ENCODE measurements around the gene ATP2B2. TPM values are rescaled to one million over a fixed set of nuclear protein-coding genes. Genes with fewer than 3 reads are reported as not detected.

Gene ATP2B2
- total RNA-seq, 3 donors from 2014 or later, result 0.05 TPM; not detected in 2

GRCh38 chr3:10484709-10485108 lies 20.7 kb downstream of the ATP2B2 start:
- DNase-seq (no peak), ATAC-seq (no peak)
- Mint-ChIP-seq H3K9me3 (no peaks in the 10 kb centered on the region), H3K4me3 (no peak overlapping the region), H3K27me3 (ENCODE audit: low read depth) (no peaks in the 10 kb centered on the region), H3K4me1 (ENCODE audit: low read depth) (no peaks in the 10 kb centered on the region), H3K36me3 (ENCODE audit: insufficient read depth) (no peaks in the 10 kb centered on the region)

DNA sequence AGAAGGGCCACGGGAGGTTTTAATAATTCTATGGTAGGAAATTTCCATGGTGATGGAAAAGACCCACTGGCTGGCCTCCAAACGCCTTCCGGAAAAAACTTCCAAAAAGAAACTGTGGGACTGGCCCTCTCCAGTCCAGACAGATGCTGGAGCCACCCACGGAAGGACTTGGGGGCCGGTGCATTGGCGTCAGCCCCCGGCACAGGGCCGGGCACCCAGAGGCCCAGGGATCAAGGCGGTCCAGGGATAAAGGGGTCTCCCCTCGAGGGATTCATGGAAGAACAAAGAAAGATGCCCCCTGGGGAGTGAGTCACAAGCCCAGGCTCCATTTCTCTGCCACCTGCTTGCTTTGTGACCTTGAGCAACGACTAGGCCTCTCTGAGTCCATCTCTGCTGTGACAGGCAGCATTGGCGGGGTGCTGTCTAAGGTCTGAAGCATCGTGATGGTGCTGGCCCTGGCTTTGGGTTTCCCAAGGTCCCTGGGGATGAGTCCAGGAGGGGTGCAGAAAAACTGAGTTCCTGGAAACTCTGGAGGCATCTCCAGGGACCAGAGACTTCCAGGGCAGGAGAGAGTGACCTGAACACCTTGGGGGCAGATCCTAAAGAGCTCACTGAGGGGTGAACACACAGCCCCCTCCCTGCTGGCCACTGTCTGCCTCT lies 21.6 kb downstream of the ATP2B2 start:
- ATAC-seq, result no peak
- Mint-ChIP-seq H3K36me3 (ENCODE audit: insufficient read depth) (no peaks in the 10 kb centered on the region), H3K4me3 (no peak overlapping the region), H3K4me1 (ENCODE audit: low read depth) (no peaks in the 10 kb centered on the region), H3K27me3 (ENCODE audit: low read depth) (no peaks in the 10 kb centered on the region), H3K9me3 (peaks cover 6% of the 10 kb centered on the region)
- DNase-seq, result no peak

DNA sequence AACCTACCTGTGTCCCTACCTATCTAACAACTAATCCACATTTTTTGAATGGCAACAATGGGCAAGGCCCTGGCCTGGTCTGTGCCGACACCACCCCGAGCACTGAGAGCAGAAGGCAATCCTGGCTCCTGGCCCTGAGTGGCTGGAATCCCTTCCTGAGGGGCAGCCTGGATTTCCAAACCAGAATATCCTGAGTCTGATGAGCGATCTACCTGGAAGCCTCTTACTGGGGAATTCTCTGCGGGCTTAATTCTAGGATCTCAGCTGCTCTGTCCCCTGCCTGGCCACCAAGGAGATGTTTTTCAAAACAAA lies 22.1 kb downstream of the ATP2B2 start:
- DNase-seq, result no peak
- H3K4me1 Mint-ChIP-seq (ENCODE audit: low read depth), result no peaks in the 10 kb centered on the region
- H3K36me3 Mint-ChIP-seq (ENCODE audit: insufficient read depth), result no peaks in the 10 kb centered on the region
- no peak for ATAC-seq
- no peaks in the 10 kb centered on the region for H3K27me3 Mint-ChIP-seq (ENCODE audit: low read depth)
- peaks cover 11% of the 10 kb centered on the region for H3K9me3 Mint-ChIP-seq
- H3K4me3 Mint-ChIP-seq, result no peak overlapping the region

DNA sequence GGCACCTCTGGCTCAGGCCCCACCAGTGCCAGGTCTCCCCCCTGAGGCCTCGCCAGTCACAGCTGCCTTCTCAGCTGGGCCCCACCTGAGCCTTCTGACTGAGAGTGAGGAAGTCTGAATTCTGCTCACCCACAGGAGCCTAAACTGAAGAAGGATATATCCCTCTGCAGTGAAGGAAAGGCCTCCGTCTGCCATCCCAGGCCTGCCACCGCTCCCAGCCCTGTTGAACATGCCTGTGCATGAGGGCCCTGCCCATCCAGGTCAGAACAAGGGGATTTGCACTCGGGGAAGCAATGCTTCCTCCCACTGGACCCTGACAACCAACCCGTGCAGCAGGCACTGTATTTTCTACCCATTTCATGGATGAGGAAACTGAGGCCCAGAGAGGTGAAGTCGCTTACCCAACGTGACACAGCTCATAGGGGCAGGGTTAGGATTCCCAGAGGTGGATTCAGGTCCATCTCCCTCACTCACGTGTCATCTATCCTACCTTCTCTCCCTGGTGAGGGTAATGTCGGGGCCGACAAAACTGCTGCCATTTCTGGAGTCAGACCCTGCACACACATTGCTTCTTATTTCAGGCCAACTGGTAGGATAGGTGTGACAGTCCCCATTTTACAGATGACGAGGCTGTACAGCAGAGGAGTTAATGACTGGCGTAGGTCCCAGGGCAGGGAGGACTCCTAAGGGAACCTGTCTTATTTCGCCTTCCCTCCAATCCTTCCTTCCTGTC lies 22.6 kb downstream of the ATP2B2 start:
- DNase-seq, result no peak
- Mint-ChIP-seq H3K36me3 (ENCODE audit: insufficient read depth) (no peaks in the 10 kb centered on the region), H3K9me3 (peaks cover 14% of the 10 kb centered on the region), H3K4me1 (ENCODE audit: low read depth) (no peaks in the 10 kb centered on the region), H3K4me3 (no peak overlapping the region), H3K27me3 (ENCODE audit: low read depth) (no peaks in the 10 kb centered on the region)
- no peak for ATAC-seq

DNA sequence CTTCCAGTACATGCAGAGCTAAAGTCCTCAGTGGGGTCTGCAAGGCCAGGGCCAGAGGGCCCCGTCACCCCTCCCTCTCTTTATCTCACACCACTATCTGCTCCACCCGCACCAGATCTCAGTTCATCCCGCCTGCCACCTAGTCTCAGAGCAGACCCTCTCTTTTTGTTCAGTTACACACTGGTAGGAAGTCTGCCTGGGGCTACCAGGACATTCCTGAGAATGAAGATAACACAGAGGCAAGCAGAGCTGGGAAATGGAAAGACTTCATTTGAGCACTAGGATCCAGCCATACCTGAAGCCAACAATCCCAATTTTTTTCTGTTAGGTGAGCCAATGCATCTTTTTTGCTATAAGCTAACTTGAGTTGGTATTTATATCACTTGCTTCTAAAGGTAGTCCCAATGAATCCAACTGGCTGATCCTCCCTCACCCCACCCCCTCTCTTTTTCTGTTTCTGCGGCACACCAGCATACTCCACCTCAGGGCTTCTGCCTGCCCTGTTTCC lies 24.5 kb downstream of the ATP2B2 start:
- H3K36me3 Mint-ChIP-seq (ENCODE audit: insufficient read depth), result no peaks in the 10 kb centered on the region
- DNase-seq, result no peak
- H3K4me1 Mint-ChIP-seq (ENCODE audit: low read depth), result no peaks in the 10 kb centered on the region
- H3K9me3 Mint-ChIP-seq, result peaks cover 14% of the 10 kb centered on the region
- ATAC-seq, result no peak
- no peaks in the 10 kb centered on the region for H3K27me3 Mint-ChIP-seq (ENCODE audit: low read depth)
- no peak overlapping the region for H3K4me3 Mint-ChIP-seq

DNA sequence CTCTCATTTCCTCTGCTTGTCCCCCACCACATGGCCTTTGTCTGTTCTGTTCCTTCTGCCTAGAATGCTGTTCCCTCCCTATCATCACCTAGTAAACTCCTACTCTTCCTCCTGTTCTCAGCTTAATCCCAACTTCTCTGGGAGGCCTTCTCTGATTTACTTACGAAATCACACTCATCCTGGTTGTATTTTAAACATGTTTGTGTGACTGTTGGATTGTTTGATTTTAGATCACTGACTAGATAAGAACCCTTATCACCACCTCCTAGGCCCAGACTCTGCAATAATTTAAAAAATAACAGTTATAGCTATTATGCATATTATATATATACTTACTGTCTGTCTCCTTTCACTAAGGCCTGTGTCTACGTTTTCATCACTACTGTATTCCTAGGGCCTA lies 26.1 kb downstream of the ATP2B2 start:
- Mint-ChIP-seq H3K9me3 (peaks cover 14% of the 10 kb centered on the region), H3K4me3 (no peak overlapping the region), H3K36me3 (ENCODE audit: insufficient read depth) (no peaks in the 10 kb centered on the region), H3K4me1 (ENCODE audit: low read depth) (no peaks in the 10 kb centered on the region), H3K27me3 (ENCODE audit: low read depth) (no peaks in the 10 kb centered on the region)
- ATAC-seq, result no peak
- no peak for DNase-seq

DNA sequence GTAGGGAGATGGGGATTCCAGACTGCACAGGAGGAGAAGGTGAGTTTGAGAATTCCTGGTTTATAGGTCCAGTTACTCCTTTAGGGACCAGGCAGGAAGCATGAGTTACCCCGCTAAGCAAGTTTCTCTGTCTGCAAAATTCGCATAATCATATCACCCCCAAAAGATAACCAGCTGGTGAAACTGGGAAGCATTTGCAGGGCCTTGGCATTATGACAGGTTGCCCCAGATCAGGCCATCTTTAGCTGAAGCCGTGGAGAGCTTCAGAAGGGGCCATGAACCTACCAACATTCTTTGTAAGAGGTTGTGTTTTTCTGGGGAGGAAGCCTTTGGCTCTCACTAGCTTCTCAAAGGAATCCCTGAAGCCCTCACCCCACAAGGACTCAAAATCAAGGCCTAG lies 29.4 kb downstream of the ATP2B2 start:
- Mint-ChIP-seq H3K27me3 (ENCODE audit: low read depth) (peaks cover 9% of the 10 kb centered on the region), H3K36me3 (ENCODE audit: insufficient read depth) (no peaks in the 10 kb centered on the region), H3K4me1 (ENCODE audit: low read depth) (peaks cover 5% of the 10 kb centered on the region), H3K4me3 (no peak overlapping the region), H3K9me3 (peaks cover 14% of the 10 kb centered on the region)
- DNase-seq, result no peak
- ATAC-seq, result no peak

GRCh38 chr3:10474847-10475246 lies 30.5 kb downstream of the ATP2B2 start:
- H3K27me3 Mint-ChIP-seq (ENCODE audit: low read depth), result peaks cover 18% of the 10 kb centered on the region
- no peaks in the 10 kb centered on the region for H3K36me3 Mint-ChIP-seq (ENCODE audit: insufficient read depth)
- no peak overlapping the region for H3K4me3 Mint-ChIP-seq
- DNase-seq, result no peak
- H3K4me1 Mint-ChIP-seq (ENCODE audit: low read depth), result peaks cover 5% of the 10 kb centered on the region
- no peak for ATAC-seq
- H3K9me3 Mint-ChIP-seq, result peaks cover 14% of the 10 kb centered on the region

- DNase-seq (no peak), ATAC-seq (no peak)
- Mint-ChIP-seq H3K4me1 (ENCODE audit: low read depth) (peaks cover 5% of the 10 kb centered on the region), H3K9me3 (peaks cover 12% of the 10 kb centered on the region), H3K4me3 (no peak overlapping the region), H3K27me3 (ENCODE audit: low read depth) (peaks cover 20% of the 10 kb centered on the region), H3K36me3 (ENCODE audit: insufficient read depth) (no peaks in the 10 kb centered on the region)
Observed at GRCh38 chr3:10474275-10474646, 31.1 kb downstream of the ATP2B2 start.

GRCh38 chr3:10473581-10474274 lies 31.7 kb downstream of the ATP2B2 start:
- ATAC-seq (no peak), DNase-seq (no peak)
- Mint-ChIP-seq H3K27me3 (ENCODE audit: low read depth) (peaks cover 20% of the 10 kb centered on the region), H3K4me3 (no peak overlapping the region), H3K4me1 (ENCODE audit: low read depth) (peaks cover 5% of the 10 kb centered on the region), H3K36me3 (ENCODE audit: insufficient read depth) (no peaks in the 10 kb centered on the region), H3K9me3 (peaks cover 6% of the 10 kb centered on the region)

DNA sequence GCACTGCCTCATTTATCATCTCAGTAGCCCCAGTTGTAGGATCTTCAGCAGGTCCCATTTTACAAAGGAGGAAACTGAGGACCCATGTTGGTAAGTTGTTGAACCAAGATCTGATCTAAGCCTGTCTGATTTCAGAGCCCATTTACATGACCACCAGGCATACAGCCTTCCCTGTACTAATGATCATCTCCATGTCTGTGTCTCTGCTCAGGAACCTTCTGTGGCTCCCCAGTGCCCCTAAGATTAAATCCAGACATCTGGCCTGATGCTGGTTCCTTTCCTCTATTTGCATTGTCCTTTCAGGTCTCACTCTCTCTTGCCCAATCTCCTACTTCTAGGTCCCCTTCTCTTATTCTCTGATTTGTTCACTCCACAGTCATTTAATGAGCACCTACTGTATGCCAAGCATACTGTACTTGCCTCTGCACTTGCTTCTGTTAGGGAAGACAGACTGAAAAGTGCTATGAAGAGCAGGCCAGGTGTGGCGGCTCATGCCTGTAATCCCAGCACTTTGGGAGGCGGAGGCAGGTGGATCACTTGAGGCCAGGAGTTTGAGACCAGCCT lies 32.4 kb downstream of the ATP2B2 start:
- H3K27me3 Mint-ChIP-seq (ENCODE audit: low read depth), result peaks cover 20% of the 10 kb centered on the region
- peaks cover 5% of the 10 kb centered on the region for H3K4me1 Mint-ChIP-seq (ENCODE audit: low read depth)
- no peak for ATAC-seq
- H3K9me3 Mint-ChIP-seq, result no peaks in the 10 kb centered on the region
- DNase-seq, result no peak
- no peak overlapping the region for H3K4me3 Mint-ChIP-seq
- H3K36me3 Mint-ChIP-seq (ENCODE audit: insufficient read depth), result no peaks in the 10 kb centered on the region

GRCh38 chr3:10471054-10471688 lies 34.2 kb downstream of the ATP2B2 start:
- ATAC-seq (peak; percentile 57 to 60), DNase-seq (no peak)
- H3K27me3 Mint-ChIP-seq (ENCODE audit: low read depth), result peaks cover 20% of the 10 kb centered on the region
- H3K4me1 Mint-ChIP-seq (ENCODE audit: low read depth), result peaks cover 5% of the 10 kb centered on the region
- H3K9me3 Mint-ChIP-seq, result no peaks in the 10 kb centered on the region
- H3K36me3 Mint-ChIP-seq (ENCODE audit: insufficient read depth), result no peaks in the 10 kb centered on the region
- no peak overlapping the region for H3K4me3 Mint-ChIP-seq

DNA sequence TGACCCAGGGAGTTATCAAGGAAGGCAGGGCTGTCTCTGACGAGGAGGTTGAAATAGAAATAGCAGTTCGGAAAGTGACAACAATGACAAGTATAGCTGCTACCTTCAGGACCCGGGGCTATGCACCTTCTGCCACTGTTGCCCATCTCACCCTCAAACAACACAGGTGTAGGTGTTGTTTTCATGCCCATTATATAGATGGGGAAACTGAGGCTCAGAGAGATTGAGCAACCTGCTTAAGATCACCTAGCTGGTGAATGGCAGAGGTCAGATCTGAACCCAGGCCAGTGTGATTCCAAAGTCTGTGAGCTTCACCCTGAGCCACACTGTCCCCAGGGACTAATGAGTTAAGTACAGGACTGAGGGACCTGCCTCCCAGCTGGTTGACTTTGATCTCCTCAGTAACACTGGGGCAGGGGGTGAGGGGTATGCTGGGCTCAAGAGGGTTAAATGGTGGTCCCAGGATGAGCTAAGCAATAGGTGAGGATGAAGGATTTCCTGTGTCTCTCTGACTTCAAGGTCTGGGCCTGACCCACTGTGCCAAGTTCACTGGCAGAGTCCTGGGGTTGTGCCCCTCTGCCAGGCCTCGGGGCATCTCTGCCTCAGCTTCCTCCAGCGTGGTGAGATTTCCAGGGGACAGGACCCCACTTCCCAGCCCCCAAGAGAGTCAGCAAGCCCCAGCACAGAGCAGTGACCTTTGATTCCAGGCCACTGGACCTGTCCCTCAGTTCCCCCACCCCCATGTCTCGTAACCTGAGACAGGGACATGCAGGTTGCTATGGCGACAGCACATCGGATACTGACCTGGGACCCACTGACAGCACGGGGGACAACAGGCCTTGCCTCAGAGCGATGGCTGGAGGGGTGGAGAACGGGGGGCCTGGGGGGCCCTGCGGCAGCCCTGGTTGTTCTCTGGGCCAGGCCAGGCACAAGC lies 35.0 kb downstream of the ATP2B2 start:
- H3K4me3 Mint-ChIP-seq, result no peak overlapping the region
- H3K27me3 Mint-ChIP-seq (ENCODE audit: low read depth), result peaks cover 20% of the 10 kb centered on the region
- DNase-seq (no peak), ATAC-seq (no peak)
- no peaks in the 10 kb centered on the region for H3K9me3 Mint-ChIP-seq
- H3K36me3 Mint-ChIP-seq (ENCODE audit: insufficient read depth), result no peaks in the 10 kb centered on the region
- H3K4me1 Mint-ChIP-seq (ENCODE audit: low read depth), result peaks cover 5% of the 10 kb centered on the region

All from activated T-cell treated with anti-CD3 and anti-CD28 coated beads, Interleukin-2, amount 50 U/mL, for 4 hours (primary cell).